ENCODE data around the gene TMED8. TPM values are rescaled to one million over a fixed set of nuclear protein-coding genes. Genes with fewer than 3 reads are reported as not detected.
"Not testable (repeated sequence)": the region's sequence is repeated elsewhere in the genome, so short reads cannot be mapped to it uniquely, and the experiment has no call there.

Gene TMED8
- total RNA-seq, 6 experiments from 2014 or later, result 5.7 to 7.0 (median 6.6) TPM

DNA sequence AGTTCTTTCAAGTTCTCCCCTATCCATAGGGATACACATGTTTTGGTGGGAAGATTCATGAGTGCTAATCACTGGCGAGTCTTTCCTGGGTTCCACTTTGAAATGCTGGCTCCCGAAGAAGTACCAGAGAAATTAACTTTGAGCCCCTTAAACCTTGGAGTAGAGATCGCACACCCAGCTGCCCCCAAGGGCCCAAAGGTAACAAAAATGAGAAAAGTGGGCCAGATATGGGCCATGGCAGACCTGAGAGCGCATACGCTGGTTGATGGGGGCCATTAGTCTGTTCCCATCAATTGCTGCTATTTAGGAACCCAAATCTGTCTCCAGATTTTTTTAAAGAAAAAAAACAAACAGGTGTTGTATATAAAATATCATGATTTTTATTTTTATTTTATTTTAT lies 53.9 kb downstream of the TMED8 start:
- Mint-ChIP-seq H3K36me3 (ENCODE audit: low read depth) (no peaks in the 10 kb centered on the region), H3K27me3 (ENCODE audit: insufficient read depth) (peaks cover 2% of the 10 kb centered on the region; the same call in 1 of the 2 replicates), H3K27ac (no peak overlapping the region), H3K9me3 (no peaks in the 10 kb centered on the region), H3K4me1 (ENCODE audit: low read depth) (peaks cover 29% of the 10 kb centered on the region), H3K4me3 (no peak overlapping the region)
- DNase-seq, result no peak
- TF ChIP-seq, protein P1, sequence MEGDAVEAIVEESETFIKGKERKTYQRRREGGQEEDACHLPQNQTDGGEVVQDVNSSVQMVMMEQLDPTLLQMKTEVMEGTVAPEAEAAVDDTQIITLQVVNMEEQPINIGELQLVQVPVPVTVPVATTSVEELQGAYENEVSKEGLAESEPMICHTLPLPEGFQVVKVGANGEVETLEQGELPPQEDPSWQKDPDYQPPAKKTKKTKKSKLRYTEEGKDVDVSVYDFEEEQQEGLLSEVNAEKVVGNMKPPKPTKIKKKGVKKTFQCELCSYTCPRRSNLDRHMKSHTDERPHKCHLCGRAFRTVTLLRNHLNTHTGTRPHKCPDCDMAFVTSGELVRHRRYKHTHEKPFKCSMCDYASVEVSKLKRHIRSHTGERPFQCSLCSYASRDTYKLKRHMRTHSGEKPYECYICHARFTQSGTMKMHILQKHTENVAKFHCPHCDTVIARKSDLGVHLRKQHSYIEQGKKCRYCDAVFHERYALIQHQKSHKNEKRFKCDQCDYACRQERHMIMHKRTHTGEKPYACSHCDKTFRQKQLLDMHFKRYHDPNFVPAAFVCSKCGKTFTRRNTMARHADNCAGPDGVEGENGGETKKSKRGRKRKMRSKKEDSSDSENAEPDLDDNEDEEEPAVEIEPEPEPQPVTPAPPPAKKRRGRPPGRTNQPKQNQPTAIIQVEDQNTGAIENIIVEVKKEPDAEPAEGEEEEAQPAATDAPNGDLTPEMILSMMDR (IDR thresholded peaks at IDR 0.05), result no peak

DNA sequence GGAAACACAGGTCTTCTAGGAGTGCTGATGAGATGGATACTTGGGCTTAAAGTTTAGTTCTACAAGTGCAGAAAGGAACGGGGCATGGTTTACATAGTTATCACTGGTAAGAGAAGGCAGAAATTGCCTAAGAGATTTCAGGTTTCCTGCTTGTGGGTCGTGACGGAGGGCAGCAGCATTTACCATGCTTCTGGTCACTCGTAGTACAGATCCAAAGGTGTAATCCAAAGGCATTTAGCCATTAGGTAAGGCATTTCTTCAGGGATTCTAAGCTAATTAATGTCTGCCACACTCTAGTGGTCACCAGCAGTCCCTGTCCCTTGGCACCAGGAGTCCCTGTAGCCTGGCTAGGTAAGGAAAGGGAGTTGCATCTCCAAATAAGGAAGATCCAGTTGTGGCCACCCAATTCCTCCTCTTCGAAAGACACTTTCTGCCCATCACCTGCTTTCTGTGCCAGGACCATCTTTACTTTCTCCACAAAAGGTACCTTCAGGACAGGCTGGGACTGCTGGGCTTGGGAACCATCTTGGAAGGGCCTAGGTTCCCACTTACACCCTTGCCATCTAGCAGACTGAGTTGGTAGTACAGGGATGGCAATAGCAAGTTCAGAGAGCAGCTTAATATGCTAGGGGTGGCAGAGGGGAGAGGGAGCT lies 54.5 kb downstream of the TMED8 start:
- Mint-ChIP-seq H3K9me3 (no peaks in the 10 kb centered on the region), H3K36me3 (ENCODE audit: low read depth) (no peaks in the 10 kb centered on the region), H3K27me3 (ENCODE audit: insufficient read depth) (peaks cover 2% of the 10 kb centered on the region; the same call in 1 of the 2 replicates), H3K4me3 (peak overlapping the region; percentile 98), H3K4me1 (ENCODE audit: low read depth) (peaks cover 33% of the 10 kb centered on the region), H3K27ac (no peak overlapping the region)
- no peak for DNase-seq
- TF ChIP-seq, protein P1 (IDR thresholded peaks at IDR 0.05), result peak; percentile 16; the same call in 1 of the 2 replicates

DNA sequence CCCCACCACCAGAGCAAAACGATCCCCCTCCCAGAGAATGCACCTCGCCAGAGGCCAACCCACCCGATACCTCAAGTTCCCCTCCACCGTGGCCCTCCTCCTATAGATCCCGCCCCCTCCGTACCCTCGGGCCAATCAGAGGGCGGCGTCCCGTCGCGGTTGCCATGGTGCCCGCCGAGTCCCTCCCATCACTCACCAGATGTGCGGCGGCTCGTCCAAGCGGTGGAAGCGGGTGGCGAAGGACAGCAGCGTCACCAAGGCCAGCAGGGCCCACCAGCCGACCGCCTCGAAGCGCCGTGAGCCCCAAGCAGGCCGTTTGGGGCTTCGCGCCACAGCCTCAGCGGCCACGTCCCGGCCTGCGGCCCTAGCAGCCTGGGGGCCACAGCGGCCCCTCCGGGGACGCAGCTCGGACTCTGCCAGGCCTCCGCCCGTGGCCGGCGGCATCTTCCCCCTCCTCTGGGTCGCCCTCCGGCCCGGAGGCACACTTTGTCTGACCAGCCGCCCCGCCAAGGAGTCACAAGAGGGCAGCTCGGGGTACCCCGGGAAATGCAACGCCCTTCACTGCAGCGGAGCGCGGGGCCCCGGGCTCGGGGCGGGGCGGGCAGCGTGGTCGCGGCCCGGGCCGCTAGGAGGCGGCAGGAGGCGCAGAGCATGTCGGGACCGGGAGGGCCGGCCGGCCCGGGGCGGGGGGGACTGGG lies 56.5 kb downstream of the TMED8 start, which contains the start of gene POMT2:
TSS of gene POMT2 (minus strand) at position 646 of the 698 bp plus-strand sequence. CDS start at position 444, 202 bp downstream.
- Mint-ChIP-seq H3K27ac (peak within 1 kb of the TSS; percentile 99), H3K4me1 (ENCODE audit: low read depth) (peaks cover 33% of the 10 kb centered on the region), H3K27me3 (ENCODE audit: insufficient read depth) (peaks cover 2% of the 10 kb centered on the region; the same call in 1 of the 2 replicates), H3K36me3 (ENCODE audit: low read depth) (no peaks in the 10 kb centered on the region), H3K9me3 (no peaks in the 10 kb centered on the region), H3K4me3 (peak within 1 kb of the TSS; percentile 98)
- peak; percentile 83 for DNase-seq
- TF ChIP-seq, protein P1 (IDR thresholded peaks at IDR 0.05), result peak; percentile 77

DNA sequence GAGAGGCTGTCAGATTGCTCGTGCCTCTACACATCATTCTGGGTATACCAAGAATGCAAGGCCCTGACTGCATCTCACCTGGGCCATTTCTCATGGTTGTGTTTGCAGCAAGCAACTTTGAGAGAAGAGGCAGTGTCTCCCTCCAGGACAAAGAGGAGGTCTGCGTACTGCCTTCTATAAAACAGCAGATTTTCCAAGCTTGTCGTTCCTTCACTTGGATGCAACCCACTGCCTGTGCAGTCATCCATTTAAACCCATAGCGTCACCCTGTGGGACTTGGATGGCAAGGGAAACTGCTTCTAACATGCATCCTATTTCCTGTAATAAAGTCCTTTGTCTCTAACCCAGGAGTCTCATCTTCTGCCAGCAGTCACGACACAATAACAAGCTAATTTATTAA lies 57.5 kb downstream of the TMED8 start:
- no peak overlapping the region for H3K27ac Mint-ChIP-seq
- no peak for DNase-seq
- H3K27me3 Mint-ChIP-seq (ENCODE audit: insufficient read depth), result peaks cover 2% of the 10 kb centered on the region; the same call in 1 of the 2 replicates
- H3K4me3 Mint-ChIP-seq, result peak overlapping the region; percentile 98
- no peaks in the 10 kb centered on the region for H3K9me3 Mint-ChIP-seq
- H3K4me1 Mint-ChIP-seq (ENCODE audit: low read depth), result peaks cover 42% of the 10 kb centered on the region
- H3K36me3 Mint-ChIP-seq (ENCODE audit: low read depth), result no peaks in the 10 kb centered on the region
- TF ChIP-seq, protein P1 (IDR thresholded peaks at IDR 0.05), result no peak

DNA sequence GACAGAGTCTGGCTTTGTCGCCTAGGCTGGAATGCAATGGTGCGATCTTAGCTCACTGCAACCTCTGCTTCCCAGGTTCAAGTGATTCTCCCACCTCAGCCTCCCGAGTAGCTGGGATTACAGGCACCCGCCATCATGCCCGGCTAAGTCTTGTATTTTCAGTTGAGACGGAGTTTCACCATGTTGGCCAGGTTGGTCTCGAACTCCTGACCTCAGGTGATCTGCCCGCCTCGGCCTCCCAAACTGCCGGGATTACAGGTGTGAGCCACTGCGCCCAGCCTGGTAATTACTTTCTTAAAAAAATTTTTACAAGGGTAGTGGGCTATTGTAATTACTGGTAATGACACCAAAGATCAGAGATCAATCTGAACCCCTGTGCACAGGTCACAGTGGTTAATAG lies 58.1 kb downstream of the TMED8 start:
- not testable (repeated sequence) for H3K4me3 Mint-ChIP-seq; H3K36me3 Mint-ChIP-seq (ENCODE audit: low read depth); DNase-seq; H3K9me3 Mint-ChIP-seq; H3K27ac Mint-ChIP-seq; H3K27me3 Mint-ChIP-seq (ENCODE audit: insufficient read depth)
- peaks cover 48% of the 10 kb centered on the region for H3K4me1 Mint-ChIP-seq (ENCODE audit: low read depth)

DNA sequence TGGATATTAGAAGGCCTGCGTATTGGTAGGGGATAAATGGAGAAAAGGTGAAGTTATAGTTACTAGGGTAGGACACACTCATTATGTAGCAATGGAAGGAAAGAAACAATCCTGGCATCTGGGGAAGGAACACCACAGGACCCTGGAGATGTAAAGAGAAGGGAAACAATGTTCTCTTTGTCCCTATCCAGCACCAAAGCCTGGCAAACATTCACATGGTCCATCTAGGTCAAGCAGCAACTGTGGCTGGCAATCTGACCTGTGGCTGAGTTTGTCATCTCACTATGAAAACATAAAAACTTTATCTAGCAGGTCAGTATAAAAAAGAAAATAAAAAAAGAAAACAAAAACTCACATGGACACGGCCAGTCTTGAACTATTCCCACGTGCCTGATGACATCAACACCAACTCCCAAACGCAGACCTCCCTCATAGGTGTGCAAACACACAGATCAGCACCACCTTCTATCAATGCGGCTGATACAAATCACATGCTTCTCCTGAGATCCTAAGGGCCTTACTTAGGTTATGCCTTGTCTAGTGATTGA lies 58.8 kb downstream of the TMED8 start:
- peaks cover 2% of the 10 kb centered on the region; the same call in 1 of the 2 replicates for H3K27me3 Mint-ChIP-seq (ENCODE audit: insufficient read depth)
- H3K36me3 Mint-ChIP-seq (ENCODE audit: low read depth), result no peaks in the 10 kb centered on the region
- DNase-seq, result no peak
- H3K4me3 Mint-ChIP-seq, result no peak overlapping the region
- H3K9me3 Mint-ChIP-seq, result no peaks in the 10 kb centered on the region
- peaks cover 55% of the 10 kb centered on the region for H3K4me1 Mint-ChIP-seq (ENCODE audit: low read depth)
- H3K27ac Mint-ChIP-seq, result no peak overlapping the region
- TF ChIP-seq, protein P1 (IDR thresholded peaks at IDR 0.05), result no peak

All from HFFc6 (cell line).